SH-SY5Y (cell line): ENCODE data around the gene C1QB.

ENCODE experiments used
- GATA2 ChIP-seq: IDR thresholded peaks from 2 replicates; pipeline ENCODE4 v1.6.1; 2011; ENCODE audit warnings: mild to moderate bottlenecking, low read depth, low read length
- GATA3 ChIP-seq: IDR thresholded peaks from 2 replicates; pipeline ENCODE4 v1.6.1; 2011; ENCODE audit warnings: low read depth, mild to moderate bottlenecking, low read length, moderate library complexity

GRCh38 chr1:22626237-22627157 lies 26.5 kb upstream of the C1QB start:
- TF ChIP-seq GATA3 (no peak), GATA2 (no peak)
